Measurements from ENCODE around the gene ATF6.
A peak's percentile ranks its signal among the peaks of the same experiment; 100 is the strongest.
"Not testable (repeated sequence)": the region's sequence is repeated elsewhere in the genome, so short reads cannot be mapped to it uniquely, and the experiment has no call there.

The ATF6 gene

GRCh38 chr1:161749509-161750407 is 16.4 kb upstream of the ATF6 start, which contains the start of gene DUSP12:
Gene DUSP12, plus strand, starts transcription at chr1:161749786. Its CDS starts 16 bp downstream, at chr1:161749802.
- no peaks in the 10 kb centered on the region for H3K9me3 ChIP-seq (ENCODE audit: control insufficient read depth, insufficient read depth, low read length)
- peak within 1 kb of the TSS; percentile 92 for H3K9ac ChIP-seq (ENCODE audit: low read depth, low read length)
- no peaks in the 10 kb centered on the region for H3K4me1 ChIP-seq (ENCODE audit: insufficient read depth, low read length)
- H3K36me3 ChIP-seq (ENCODE audit: insufficient read depth, low read length) = peaks cover 8% of the 10 kb centered on the region

- no peaks in the 10 kb centered on the region for H3K36me3 ChIP-seq (ENCODE audit: insufficient read depth, low read length)
- H3K9me3 ChIP-seq (ENCODE audit: control insufficient read depth, insufficient read depth, low read length) = no peaks in the 10 kb centered on the region
- H3K9ac ChIP-seq (ENCODE audit: low read depth, low read length) = no peak overlapping the region; the same call in 1 of the 2 replicates
- H3K4me1 ChIP-seq (ENCODE audit: insufficient read depth, low read length) = no peaks in the 10 kb centered on the region
Measured at GRCh38 chr1:161763522-161764098, 2.5 kb upstream of the ATF6 start.

GRCh38 chr1:161768461-161768860 is 2.3 kb downstream of the ATF6 start:
- Histone ChIP-seq H3K36me3 (ENCODE audit: insufficient read depth, low read length) (no peaks in the 10 kb centered on the region), H3K4me1 (ENCODE audit: insufficient read depth, low read length) (no peaks in the 10 kb centered on the region), H3K9ac (ENCODE audit: low read depth, low read length) (no peak overlapping the region), H3K9me3 (ENCODE audit: control insufficient read depth, insufficient read depth, low read length) (no peaks in the 10 kb centered on the region)

GRCh38 chr1:161768986-161769672 is 3.0 kb downstream of the ATF6 start:
- H3K9ac ChIP-seq (ENCODE audit: low read depth, low read length) = no peak overlapping the region
- no peaks in the 10 kb centered on the region for H3K4me1 ChIP-seq (ENCODE audit: insufficient read depth, low read length)
- H3K9me3 ChIP-seq (ENCODE audit: control insufficient read depth, insufficient read depth, low read length) = no peaks in the 10 kb centered on the region
- no peaks in the 10 kb centered on the region for H3K36me3 ChIP-seq (ENCODE audit: insufficient read depth, low read length)

GRCh38 chr1:161769673-161770045 is 3.5 kb downstream of the ATF6 start:
- H3K36me3 ChIP-seq (ENCODE audit: insufficient read depth, low read length) = not testable (repeated sequence)

GRCh38 chr1:161770250-161770649 is 4.1 kb downstream of the ATF6 start:
- no peaks in the 10 kb centered on the region for H3K4me1 ChIP-seq (ENCODE audit: insufficient read depth, low read length)
- no peaks in the 10 kb centered on the region for H3K36me3 ChIP-seq (ENCODE audit: insufficient read depth, low read length)
- no peaks in the 10 kb centered on the region for H3K9me3 ChIP-seq (ENCODE audit: control insufficient read depth, insufficient read depth, low read length)
- no peak overlapping the region for H3K9ac ChIP-seq (ENCODE audit: low read depth, low read length)

More at GRCh38 chr1:161769673-161770045, 3.5 kb downstream of the ATF6 start:
- not testable (repeated sequence) for H3K9ac ChIP-seq (ENCODE audit: low read depth, low read length); H3K4me1 ChIP-seq (ENCODE audit: insufficient read depth, low read length); H3K9me3 ChIP-seq (ENCODE audit: control insufficient read depth, insufficient read depth, low read length)

- Histone ChIP-seq H3K4me1 (ENCODE audit: insufficient read depth, low read length) (no peaks in the 10 kb centered on the region), H3K36me3 (ENCODE audit: insufficient read depth, low read length) (no peaks in the 10 kb centered on the region), H3K9me3 (ENCODE audit: control insufficient read depth, insufficient read depth, low read length) (no peaks in the 10 kb centered on the region), H3K9ac (ENCODE audit: low read depth, low read length) (no peak overlapping the region)
Measured at GRCh38 chr1:161771161-161771560, 5.0 kb downstream of the ATF6 start.

- no peaks in the 10 kb centered on the region for H3K4me1 ChIP-seq (ENCODE audit: insufficient read depth, low read length)
- no peak overlapping the region for H3K9ac ChIP-seq (ENCODE audit: low read depth, low read length)
- no peaks in the 10 kb centered on the region for H3K36me3 ChIP-seq (ENCODE audit: insufficient read depth, low read length)
- no peaks in the 10 kb centered on the region for H3K9me3 ChIP-seq (ENCODE audit: control insufficient read depth, insufficient read depth, low read length)
Measured at GRCh38 chr1:161771973-161772372, 5.9 kb downstream of the ATF6 start.

GRCh38 chr1:161772397-161772796 is 6.3 kb downstream of the ATF6 start:
- Histone ChIP-seq H3K36me3 (ENCODE audit: insufficient read depth, low read length) (no peaks in the 10 kb centered on the region), H3K4me1 (ENCODE audit: insufficient read depth, low read length) (no peaks in the 10 kb centered on the region), H3K9ac (ENCODE audit: low read depth, low read length) (no peak overlapping the region), H3K9me3 (ENCODE audit: control insufficient read depth, insufficient read depth, low read length) (no peaks in the 10 kb centered on the region)

GRCh38 chr1:161773791-161774190 is 7.7 kb downstream of the ATF6 start:
- no peaks in the 10 kb centered on the region for H3K4me1 ChIP-seq (ENCODE audit: insufficient read depth, low read length)
- H3K9me3 ChIP-seq (ENCODE audit: control insufficient read depth, insufficient read depth, low read length) = no peaks in the 10 kb centered on the region
- no peaks in the 10 kb centered on the region for H3K36me3 ChIP-seq (ENCODE audit: insufficient read depth, low read length)
- no peak overlapping the region for H3K9ac ChIP-seq (ENCODE audit: low read depth, low read length)

GRCh38 chr1:161777261-161777660 is 11.1 kb downstream of the ATF6 start:
- H3K9ac ChIP-seq (ENCODE audit: low read depth, low read length) = no peak overlapping the region
- H3K9me3 ChIP-seq (ENCODE audit: control insufficient read depth, insufficient read depth, low read length) = no peaks in the 10 kb centered on the region
- H3K36me3 ChIP-seq (ENCODE audit: insufficient read depth, low read length) = no peaks in the 10 kb centered on the region
- H3K4me1 ChIP-seq (ENCODE audit: insufficient read depth, low read length) = no peaks in the 10 kb centered on the region

GRCh38 chr1:161778522-161778921 is 12.4 kb downstream of the ATF6 start:
- H3K4me1 ChIP-seq (ENCODE audit: insufficient read depth, low read length) = no peaks in the 10 kb centered on the region
- H3K9ac ChIP-seq (ENCODE audit: low read depth, low read length) = no peak overlapping the region
- H3K9me3 ChIP-seq (ENCODE audit: control insufficient read depth, insufficient read depth, low read length) = no peaks in the 10 kb centered on the region
- no peaks in the 10 kb centered on the region for H3K36me3 ChIP-seq (ENCODE audit: insufficient read depth, low read length)

GRCh38 chr1:161779393-161779792 is 13.3 kb downstream of the ATF6 start:
- Histone ChIP-seq H3K9me3 (ENCODE audit: control insufficient read depth, insufficient read depth, low read length) (no peaks in the 10 kb centered on the region), H3K9ac (ENCODE audit: low read depth, low read length) (no peak overlapping the region), H3K36me3 (ENCODE audit: insufficient read depth, low read length) (no peaks in the 10 kb centered on the region), H3K4me1 (ENCODE audit: insufficient read depth, low read length) (no peaks in the 10 kb centered on the region)

- H3K36me3 ChIP-seq (ENCODE audit: insufficient read depth, low read length) = no peaks in the 10 kb centered on the region
Measured at GRCh38 chr1:161781995-161782394, 15.9 kb downstream of the ATF6 start.

More at GRCh38 chr1:161781995-161782394, 15.9 kb downstream of the ATF6 start:
- Histone ChIP-seq H3K4me1 (ENCODE audit: insufficient read depth, low read length) (no peaks in the 10 kb centered on the region), H3K9ac (ENCODE audit: low read depth, low read length) (no peak overlapping the region), H3K9me3 (ENCODE audit: control insufficient read depth, insufficient read depth, low read length) (no peaks in the 10 kb centered on the region)
